ENCODE results near the gene C9orf152. TPM values are rescaled to one million over a fixed set of nuclear protein-coding genes. Genes with fewer than 3 reads are reported as not detected.

The C9orf152 gene
- total RNA-seq, 1 donor, result not detected

GRCh38 chr9:110178281-110178680 lies 29.7 kb downstream of the C9orf152 start:
- Histone ChIP-seq H3K4me3 (ENCODE audit: low read length) (no peak overlapping the region), H3K27me3 (ENCODE audit: insufficient read depth, low read length) (no peaks in the 10 kb centered on the region), H3K9me3 (ENCODE audit: low read depth, low read length) (no peaks in the 10 kb centered on the region), H3K4me1 (ENCODE audit: insufficient read depth, low read length) (peaks cover 4% of the 10 kb centered on the region)

DNA sequence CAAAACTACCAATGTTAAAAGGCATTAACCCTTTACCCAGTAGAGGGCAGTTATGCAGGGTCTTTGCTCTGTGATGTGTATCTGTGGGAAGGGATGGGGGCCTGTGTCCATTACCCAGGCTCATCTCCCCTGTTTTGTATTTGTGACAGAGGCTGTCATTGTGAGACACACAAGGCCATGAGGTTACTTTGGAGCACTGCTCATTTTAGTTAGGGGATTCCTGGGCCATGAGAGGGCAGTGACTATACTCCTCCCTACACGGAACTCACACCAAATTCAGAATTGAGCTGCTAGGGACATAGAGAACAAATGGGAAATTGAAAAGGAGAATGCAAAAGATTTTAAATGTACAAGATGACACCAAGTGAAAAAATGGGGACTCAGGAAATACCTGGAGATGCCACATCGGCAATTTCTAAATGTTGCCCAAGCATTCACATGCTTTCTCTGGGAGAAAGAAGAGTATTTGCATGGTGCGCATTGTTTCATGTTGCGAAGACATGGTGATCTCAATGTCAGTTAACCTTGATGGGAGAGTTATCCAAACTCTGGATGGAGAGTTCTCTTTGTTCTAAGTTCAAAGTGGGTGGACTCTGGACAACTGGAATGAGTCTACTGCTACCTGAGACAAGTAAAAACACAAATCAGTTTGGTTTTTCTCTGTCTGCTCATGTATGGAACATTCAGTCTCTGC lies 32.5 kb downstream of the C9orf152 start:
- H3K4me1 ChIP-seq (ENCODE audit: insufficient read depth, low read length), result peaks cover 8% of the 10 kb centered on the region
- no peaks in the 10 kb centered on the region for H3K9me3 ChIP-seq (ENCODE audit: low read depth, low read length)
- H3K27me3 ChIP-seq (ENCODE audit: insufficient read depth, low read length), result no peaks in the 10 kb centered on the region
- H3K4me3 ChIP-seq (ENCODE audit: low read length), result no peak overlapping the region

- H3K4me3 ChIP-seq (ENCODE audit: low read length), result no peak overlapping the region
- H3K27me3 ChIP-seq (ENCODE audit: insufficient read depth, low read length), result no peaks in the 10 kb centered on the region
- H3K4me1 ChIP-seq (ENCODE audit: insufficient read depth, low read length), result peaks cover 8% of the 10 kb centered on the region
- H3K9me3 ChIP-seq (ENCODE audit: low read depth, low read length), result no peaks in the 10 kb centered on the region
These were observed 34.7 kb downstream of the C9orf152 start for GRCh38 chr9:110173322-110173642.

DNA sequence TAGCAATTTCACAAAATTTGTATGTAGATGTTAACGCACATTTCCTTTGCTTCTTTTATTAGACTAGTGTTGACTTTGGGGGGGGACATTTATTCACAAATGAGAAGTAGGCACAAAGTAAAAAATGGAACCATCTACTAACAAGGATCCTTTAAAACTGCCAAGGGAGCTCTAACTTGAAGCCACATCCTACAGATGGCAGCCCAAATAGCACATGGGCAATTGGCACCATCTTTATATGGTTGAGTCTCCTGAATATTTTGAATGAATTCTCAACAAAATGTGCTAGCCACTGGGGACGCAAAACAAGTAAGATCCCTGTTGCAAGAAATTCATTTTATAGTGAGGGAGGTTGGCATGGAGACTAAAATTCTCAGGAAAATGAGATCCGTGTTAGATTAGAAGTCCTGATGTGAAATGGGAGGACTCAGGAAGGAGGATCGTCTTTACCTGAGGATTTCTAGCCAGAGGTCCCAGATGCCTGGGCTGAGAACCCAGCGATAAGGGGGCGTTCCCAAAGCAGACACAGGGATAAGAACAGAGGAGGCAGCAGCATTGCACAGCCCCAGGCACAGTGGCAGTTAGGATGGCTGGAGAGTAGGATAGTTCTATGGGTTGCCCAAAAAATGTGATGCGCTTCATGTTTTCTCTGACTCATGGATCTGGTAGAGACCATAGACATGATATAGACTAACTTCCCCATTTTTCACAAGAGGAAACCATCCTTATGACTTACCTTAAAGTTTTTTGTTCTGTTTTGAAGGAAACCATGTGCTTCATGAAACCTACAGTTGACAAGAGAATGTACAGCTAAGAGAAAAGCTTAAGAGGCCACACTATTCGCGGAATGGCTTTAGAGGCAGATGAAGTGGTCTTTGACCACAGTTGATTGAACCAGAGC lies 37.4 kb downstream of the C9orf152 start:
- Histone ChIP-seq H3K4me3 (ENCODE audit: low read length) (no peak overlapping the region), H3K9me3 (ENCODE audit: low read depth, low read length) (no peaks in the 10 kb centered on the region), H3K4me1 (ENCODE audit: insufficient read depth, low read length) (peaks cover 8% of the 10 kb centered on the region), H3K27me3 (ENCODE audit: insufficient read depth, low read length) (no peaks in the 10 kb centered on the region)

GRCh38 chr9:110168486-110168885 lies 39.5 kb downstream of the C9orf152 start:
- no peaks in the 10 kb centered on the region for H3K9me3 ChIP-seq (ENCODE audit: low read depth, low read length)
- no peak overlapping the region for H3K4me3 ChIP-seq (ENCODE audit: low read length)
- H3K4me1 ChIP-seq (ENCODE audit: insufficient read depth, low read length), result peaks cover 6% of the 10 kb centered on the region
- H3K27me3 ChIP-seq (ENCODE audit: insufficient read depth, low read length), result no peaks in the 10 kb centered on the region

GRCh38 chr9:110161940-110162339 lies 46.0 kb downstream of the C9orf152 start:
- Histone ChIP-seq H3K9me3 (ENCODE audit: low read depth, low read length) (no peaks in the 10 kb centered on the region), H3K4me3 (ENCODE audit: low read length) (no peak overlapping the region), H3K27me3 (ENCODE audit: insufficient read depth, low read length) (no peaks in the 10 kb centered on the region), H3K4me1 (ENCODE audit: insufficient read depth, low read length) (peaks cover 48% of the 10 kb centered on the region)

DNA sequence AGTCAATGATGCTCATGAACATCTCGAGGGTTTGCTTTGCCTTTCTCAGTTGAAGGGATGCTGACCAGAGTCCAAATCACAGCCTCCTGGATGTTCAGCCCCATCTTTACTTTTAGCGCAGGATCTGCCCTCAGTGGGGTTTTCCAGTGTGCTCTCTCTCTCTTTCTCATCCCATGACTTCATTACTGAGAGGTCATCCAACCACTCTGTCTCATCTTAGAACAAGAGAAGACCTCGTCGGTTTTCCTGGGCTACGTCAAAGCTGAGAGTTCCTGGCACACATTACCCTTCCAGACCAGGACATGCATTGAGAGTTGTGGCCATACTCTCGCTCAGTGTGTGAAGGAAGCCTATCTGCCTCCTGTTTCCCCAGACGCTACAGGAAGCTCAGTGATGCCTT lies 47.3 kb downstream of the C9orf152 start:
- peaks cover 61% of the 10 kb centered on the region for H3K4me1 ChIP-seq (ENCODE audit: insufficient read depth, low read length)
- H3K4me3 ChIP-seq (ENCODE audit: low read length), result no peak overlapping the region
- H3K9me3 ChIP-seq (ENCODE audit: low read depth, low read length), result no peaks in the 10 kb centered on the region
- H3K27me3 ChIP-seq (ENCODE audit: insufficient read depth, low read length), result no peaks in the 10 kb centered on the region

GRCh38 chr9:110160123-110160522 lies 47.8 kb downstream of the C9orf152 start:
- Histone ChIP-seq H3K4me1 (ENCODE audit: insufficient read depth, low read length) (peaks cover 66% of the 10 kb centered on the region), H3K4me3 (ENCODE audit: low read length) (no peak overlapping the region), H3K27me3 (ENCODE audit: insufficient read depth, low read length) (no peaks in the 10 kb centered on the region), H3K9me3 (ENCODE audit: low read depth, low read length) (no peaks in the 10 kb centered on the region)

GRCh38 chr9:110157823-110158664 lies 49.9 kb downstream of the C9orf152 start:
- Histone ChIP-seq H3K4me1 (ENCODE audit: insufficient read depth, low read length) (peaks cover 72% of the 10 kb centered on the region), H3K9me3 (ENCODE audit: low read depth, low read length) (no peaks in the 10 kb centered on the region), H3K27me3 (ENCODE audit: insufficient read depth, low read length) (no peaks in the 10 kb centered on the region), H3K4me3 (ENCODE audit: low read length) (no peak overlapping the region)

DNA sequence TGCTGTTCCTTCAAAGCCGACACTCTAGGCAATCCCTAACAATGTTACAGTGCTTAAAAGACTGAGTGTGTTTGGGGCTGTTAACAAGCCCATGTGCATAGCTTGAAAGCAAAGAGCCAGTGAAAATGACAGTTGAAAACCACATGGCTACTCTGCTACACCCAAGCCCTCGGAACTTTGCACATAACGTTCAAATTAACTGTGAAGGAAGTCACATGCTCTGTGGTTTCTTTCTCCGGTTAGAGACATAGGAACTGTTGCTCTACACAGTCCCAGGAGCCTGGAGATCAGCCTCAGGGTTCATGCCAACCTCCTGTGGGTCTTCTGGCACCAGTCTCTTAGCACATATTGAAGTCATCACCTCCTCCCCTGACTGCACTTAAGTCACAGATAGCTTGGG lies 51.1 kb downstream of the C9orf152 start:
- H3K4me3 ChIP-seq (ENCODE audit: low read length), result no peak overlapping the region
- H3K4me1 ChIP-seq (ENCODE audit: insufficient read depth, low read length), result peaks cover 79% of the 10 kb centered on the region

GRCh38 chr9:110156416-110156815 lies 51.5 kb downstream of the C9orf152 start:
- peaks cover 78% of the 10 kb centered on the region for H3K4me1 ChIP-seq (ENCODE audit: insufficient read depth, low read length)
- H3K9me3 ChIP-seq (ENCODE audit: low read depth, low read length), result no peaks in the 10 kb centered on the region
- no peak overlapping the region for H3K4me3 ChIP-seq (ENCODE audit: low read length)
- H3K27me3 ChIP-seq (ENCODE audit: insufficient read depth, low read length), result no peaks in the 10 kb centered on the region

More for the DNA sequence above, 51.1 kb downstream of the C9orf152 start:
- Histone ChIP-seq H3K27me3 (ENCODE audit: insufficient read depth, low read length) (no peaks in the 10 kb centered on the region), H3K9me3 (ENCODE audit: low read depth, low read length) (no peaks in the 10 kb centered on the region)

DNA sequence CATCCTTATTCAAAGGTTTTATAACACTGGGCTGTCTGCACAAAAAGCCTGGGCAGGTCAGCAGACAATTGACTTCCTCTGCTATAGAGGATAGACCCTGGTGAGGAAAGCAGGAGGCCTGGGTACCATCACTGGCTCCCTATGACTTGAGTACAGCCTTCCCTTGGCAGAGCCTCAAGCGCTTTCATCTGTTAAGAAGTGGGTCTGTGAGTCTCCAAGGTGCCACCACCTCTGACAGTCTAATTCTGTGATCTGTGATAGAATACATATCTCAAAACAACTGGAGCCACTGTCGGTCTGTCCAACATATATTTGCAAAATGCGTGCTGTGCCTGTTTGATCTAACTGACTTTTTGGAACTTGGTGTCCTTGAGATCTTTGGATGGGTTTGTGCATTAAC lies 52.2 kb downstream of the C9orf152 start:
- Histone ChIP-seq H3K9me3 (ENCODE audit: low read depth, low read length) (no peaks in the 10 kb centered on the region), H3K4me3 (ENCODE audit: low read length) (no peak overlapping the region)

GRCh38 chr9:110153431-110153830 lies 54.5 kb downstream of the C9orf152 start:
- H3K4me1 ChIP-seq (ENCODE audit: insufficient read depth, low read length), result peaks cover 79% of the 10 kb centered on the region
- H3K27me3 ChIP-seq (ENCODE audit: insufficient read depth, low read length), result no peaks in the 10 kb centered on the region
- H3K4me3 ChIP-seq (ENCODE audit: low read length), result no peak overlapping the region
- H3K9me3 ChIP-seq (ENCODE audit: low read depth, low read length), result no peaks in the 10 kb centered on the region

More for the DNA sequence above, 52.2 kb downstream of the C9orf152 start:
- Histone ChIP-seq H3K27me3 (ENCODE audit: insufficient read depth, low read length) (no peaks in the 10 kb centered on the region), H3K4me1 (ENCODE audit: insufficient read depth, low read length) (peaks cover 74% of the 10 kb centered on the region)

- no peaks in the 10 kb centered on the region for H3K9me3 ChIP-seq (ENCODE audit: low read depth, low read length)
- H3K4me3 ChIP-seq (ENCODE audit: low read length), result no peak overlapping the region
- H3K4me1 ChIP-seq (ENCODE audit: insufficient read depth, low read length), result peaks cover 79% of the 10 kb centered on the region
- H3K27me3 ChIP-seq (ENCODE audit: insufficient read depth, low read length), result no peaks in the 10 kb centered on the region
These were observed 55.1 kb downstream of the C9orf152 start for GRCh38 chr9:110152704-110153374.
